ENCODE results near the gene ZC3H6.
"Not testable (repeated sequence)": the region's sequence is repeated elsewhere in the genome, so short reads cannot be mapped to it uniquely, and the experiment has no call there.

GRCh38 chr2:112283535-112283934 is 8.1 kb downstream of the ZC3H6 start:
- TF ChIP-seq CTCF (conservative IDR thresholded peaks at IDR 0.05; ENCODE audit: low read depth, low read length); BHLHE40 (IDR thresholded peaks at IDR 0.05; ENCODE audit: low read depth, low read length); POLR2A (IDR thresholded peaks at IDR 0.05; ENCODE audit: low read depth, low read length); MXI1 (IDR thresholded peaks at IDR 0.05; ENCODE audit: borderline replicate concordance, low read depth, low read length); SMC3 (IDR thresholded peaks at IDR 0.05; ENCODE audit: low read depth, low read length); USF2 (IDR thresholded peaks at IDR 0.05; ENCODE audit: low read depth, low read length): not testable (repeated sequence)

All from IMR-90 (cell line).